HG03025 (cell line): ENCODE data around the gene DCLK2.

Source experiments
- ATAC-seq: cut with Tn5 transposase; IDR thresholded peaks from one replicate; pipeline ENCODE4 v1.9.1; 2021; ENCODE audit warnings: mild to moderate bottlenecking, moderate library complexity; ENCODE audit not compliant: unreplicated experiment, low FRiP score

DCLK2 gene

GRCh38 chr4:150305995-150306394, 227.8 kb downstream of the DCLK2 start:
- no peak for ATAC-seq

- ATAC-seq = no peak
These were observed 228.5 kb downstream of the DCLK2 start for GRCh38 chr4:150306719-150307118.
